Sigmoid colon (tissue), 7 donors: Measurements from ENCODE around the gene KCNJ9. TPM values are rescaled to one million over a fixed set of nuclear protein-coding genes. Genes with fewer than 3 reads are reported as not detected.

Experiments
- DNase-seq: peaks from one replicate; pipeline ENCODE4 v3.0.0-alpha.2; 2019
- H3K27ac ChIP-seq, 4 donors: fragments of 200-600 bp; sonication (generic); one replicate each; pipeline ENCODE4 v1.5.1; 2016 to 2019; ENCODE audit warnings: mild to moderate bottlenecking in 1 of 4
- H3K27me3 ChIP-seq, 3 donors: fragments of 200-600 bp; sonication (generic); one replicate each; pipeline ENCODE4 v1.5.1; 2019; ENCODE audit warnings: mild to moderate bottlenecking in 1 of 3
- H3K36me3 ChIP-seq, 4 donors: fragments of 200-600 bp; sonication (generic); one replicate each; pipeline ENCODE4 v1.5.1; 2016 to 2019
- H3K4me1 ChIP-seq, 4 donors: fragments of 200-600 bp; sonication (generic); one replicate each; pipeline ENCODE4 v1.5.1; 2017 to 2019
- H3K4me3 ChIP-seq, 4 donors: fragments of 200-600 bp; sonication (generic); one replicate each; pipeline ENCODE4 v1.5.1; 2017 to 2019; ENCODE audit warnings: mild to moderate bottlenecking in 2 of 4, moderate library complexity in 1 of 4
- H3K9me3 ChIP-seq, 4 donors: fragments of 200-600 bp in 3 of 4; sonication (generic) in 3 of 4; one replicate each; pipeline versions ENCODE4 v1.5.1 to v1.6.1; 2013 to 2019
- CTCF ChIP-seq, 4 experiments: fragments of 450-650 bp in 3 of 4; fragments of 200-600 bp in 1 of 4; IDR thresholded peaks; one replicate each; pipeline ENCODE4 v1.5.1; 2016 to 2019; ENCODE audit warnings: antibody characterized with exemption in 4 of 4, mild to moderate bottlenecking in 3 of 4, moderate library complexity in 2 of 4
- EP300 ChIP-seq, 4 donors: sonication (generic); formaldehyde crosslinking; IDR thresholded peaks; one replicate each; pipeline ENCODE4 v1.6.1; 2017; ENCODE audit warnings: antibody characterized with exemption in 4 of 4
- POLR2A ChIP-seq, 2 donors: fragments of 450-650 bp; IDR thresholded peaks; one replicate each; pipeline ENCODE4 v1.6.1; 2016; ENCODE audit warnings: antibody characterized with exemption in 2 of 2, mild to moderate bottlenecking in 2 of 2, moderate library complexity in 2 of 2
- POLR2AphosphoS5 ChIP-seq, 4 donors: sonication (generic); formaldehyde crosslinking; IDR thresholded peaks; one replicate each; pipeline ENCODE4 v1.6.1; 2017; ENCODE audit warnings: antibody characterized with exemption in 4 of 4
- WGBS, 2 donors: extraction: QIAGEN DNeasy Blood & Tissue Kit; methylation state at CpG; one replicate each; pipeline ENCODE4 v1.1.7; 2013; 5-methylcytosine and 5-hydroxymethylcytosine counted together
- intact Hi-C: fragments of 100-400 bp; cut with DNase I; formaldehyde crosslinking; loops from one replicate; pipeline ENCODE4 v1.15.1; 2023
- polyA plus RNA-seq, 3 donors: library from polyadenylated mRNA; stranded (reverse); fragments of 200-250 nt; gene quantifications; one replicate each; pipeline ENCODE4 v1.2.3, GENCODE V29; 2013
- total RNA-seq, 4 donors: library from RNA; depleted of rRNA; stranded (reverse); fragments of >200 nt; gene quantifications; one replicate each; pipeline ENCODE4 v1.1.0, GENCODE V29; 2016
- donor health status: healthy with polysubstance abuse.
- donor health status: Bipolar disorder and iron deficiency.
- donor health status: healthy.

The KCNJ9 gene
- total and polyA plus RNA-seq, 7 donors: under 0.01 to 0.36 (median 0.27) TPM; not detected in 2

- intact Hi-C loops: no loop called here
- H3K27ac ChIP-seq: peak overlapping the region; percentile 13 to 83 (median 68)
- TF ChIP-seq EP300 (IDR thresholded peaks at IDR 0.05): no peak
These were observed 48.2 kb downstream of the KCNJ9 start for GRCh38 chr1:160129558-160129957.

GRCh38 chr1:160129966-160130365 is 48.6 kb downstream of the KCNJ9 start:
- H3K4me1 ChIP-seq: peaks cover 0 to 49% (median 42%) of the 10 kb centered on the region in 4 donors
- H3K27ac ChIP-seq: peak overlapping the region; percentile 62 to 83 (median 74)

More at GRCh38 chr1:160129558-160129957, 48.2 kb downstream of the KCNJ9 start:
- H3K27me3 ChIP-seq: no peaks in the 10 kb centered on the region
- WGBS, 2 donors: 75 to 77% methylated on average over 3 of the region's 3 CpGs
- H3K36me3 ChIP-seq: peaks cover 23 to 93% (median 43%) of the 10 kb centered on the region in 4 donors
- no peak overlapping the region for H3K4me3 ChIP-seq
- no peaks in the 10 kb centered on the region for H3K9me3 ChIP-seq
- H3K4me1 ChIP-seq: peaks cover 0 to 53% (median 46%) of the 10 kb centered on the region in 4 donors
- peak; percentile 39 for DNase-seq

GRCh38 chr1:160130486-160130885 is 49.1 kb downstream of the KCNJ9 start:
- Histone ChIP-seq H3K36me3 (peaks cover 23 to 93% (median 42%) of the 10 kb centered on the region in 4 donors), H3K27ac (peak overlapping the region; percentile 62 to 83 (median 74)), H3K4me1 (peaks cover 0 to 44% (median 37%) of the 10 kb centered on the region in 4 donors), H3K9me3 (no peaks in the 10 kb centered on the region), H3K4me3 (no peak overlapping the region), H3K27me3 (no peaks in the 10 kb centered on the region)
- WGBS, 2 donors: 81 to 87% methylated on average over 5 of the region's 5 CpGs
- intact Hi-C loops: no loop called here
- DNase-seq: no peak
- TF ChIP-seq EP300 (IDR thresholded peaks at IDR 0.05) (no peak), POLR2AphosphoS5 (IDR thresholded peaks at IDR 0.05) (no peak), POLR2A (IDR thresholded peaks at IDR 0.05) (no peak), CTCF (IDR thresholded peaks at IDR 0.05) (no peak)

More at GRCh38 chr1:160129966-160130365, 48.6 kb downstream of the KCNJ9 start:
- Histone ChIP-seq H3K4me3 (no peak overlapping the region), H3K27me3 (no peaks in the 10 kb centered on the region), H3K9me3 (no peaks in the 10 kb centered on the region), H3K36me3 (peaks cover 23 to 93% (median 44%) of the 10 kb centered on the region in 4 donors)
- intact Hi-C loops: no loop called here
- WGBS, 2 donors: 87 to 89% methylated on average over 11 of the region's 11 CpGs
- TF ChIP-seq EP300 (IDR thresholded peaks at IDR 0.05) (no peak), POLR2A (IDR thresholded peaks at IDR 0.05) (no peak), CTCF (IDR thresholded peaks at IDR 0.05) (no peak), POLR2AphosphoS5 (IDR thresholded peaks at IDR 0.05) (no peak)
- DNase-seq: peak; percentile 45

- WGBS, 2 donors: 93% methylated on average over 1 of the region's 1 CpG
- peaks cover 24 to 93% (median 43%) of the 10 kb centered on the region in 4 donors for H3K36me3 ChIP-seq
- intact Hi-C loops: no loop called here
- no peaks in the 10 kb centered on the region for H3K9me3 ChIP-seq
- H3K27me3 ChIP-seq: no peaks in the 10 kb centered on the region
- H3K4me1 ChIP-seq: peaks cover 0 to 40% (median 35%) of the 10 kb centered on the region in 4 donors
- TF ChIP-seq POLR2A (IDR thresholded peaks at IDR 0.05) (no peak), POLR2AphosphoS5 (IDR thresholded peaks at IDR 0.05) (no peak), CTCF (IDR thresholded peaks at IDR 0.05) (no peak), EP300 (IDR thresholded peaks at IDR 0.05) (no peak)
- DNase-seq: peak; percentile 12
- peak overlapping the region; percentile 62 to 83 (median 74) for H3K27ac ChIP-seq
- H3K4me3 ChIP-seq: no peak overlapping the region
These were observed 49.6 kb downstream of the KCNJ9 start for GRCh38 chr1:160130939-160131338.

GRCh38 chr1:160131803-160132565 is 50.6 kb downstream of the KCNJ9 start:
- peaks cover 0 to 42% (median 36%) of the 10 kb centered on the region in 4 donors for H3K4me1 ChIP-seq
- H3K9me3 ChIP-seq: no peaks in the 10 kb centered on the region
- WGBS, 2 donors: 73 to 83% methylated on average over 8 of the region's 8 CpGs
- no peak overlapping the region for H3K4me3 ChIP-seq
- peak overlapping the region; percentile 62 to 83 (median 74) for H3K27ac ChIP-seq
- DNase-seq: peak; percentile 86
- peaks cover 19 to 93% (median 46%) of the 10 kb centered on the region in 4 donors for H3K36me3 ChIP-seq
- TF ChIP-seq EP300 (IDR thresholded peaks at IDR 0.05): peak in 3 of 4 donors; percentile 66 to 93 (median 75)
- TF ChIP-seq POLR2AphosphoS5 (IDR thresholded peaks at IDR 0.05): peak; percentile 33 to 82 (median 64)
- TF ChIP-seq POLR2A (IDR thresholded peaks at IDR 0.05): no peak
- intact Hi-C loops: no loop called here
- H3K27me3 ChIP-seq: no peaks in the 10 kb centered on the region
